Stimulated activated memory B cell treated with anti-CD40 and anti-IgM and Interleukin-4, amounts not matched to agents 10 μg/mL and 1 μg/mL and 100 μg/mL, for 72 hours (primary cell): ENCODE measurements around the gene MALAT1.

ENCODE experiments used
- ATAC-seq: fragments of 150-1000 bp; cut with Tn5 transposase; 2 replicates; pipeline ENCODE4 v1.10.0; 2021
- H3K27ac Mint-ChIP-seq: one replicate; pipeline ENCODE4 v1.8.0; 2022; ENCODE audit warnings: mild to moderate bottlenecking, mixed read lengths
- H3K27me3 Mint-ChIP-seq: one replicate; pipeline ENCODE4 v1.8.0; 2022; ENCODE audit warnings: mixed read lengths
- H3K36me3 Mint-ChIP-seq: one replicate; pipeline ENCODE4 v1.8.0; 2022; ENCODE audit warnings: mixed read lengths
- H3K4me1 Mint-ChIP-seq: one replicate; pipeline ENCODE4 v1.8.0; 2022; ENCODE audit warnings: mixed read lengths
- H3K4me3 Mint-ChIP-seq: one replicate; pipeline ENCODE4 v1.8.0; 2022; ENCODE audit warnings: mild to moderate bottlenecking, moderate library complexity, mixed read lengths
- H3K9me3 Mint-ChIP-seq: one replicate; pipeline ENCODE4 v1.8.0; 2022; ENCODE audit warnings: mixed read lengths

Gene MALAT1

DNA sequence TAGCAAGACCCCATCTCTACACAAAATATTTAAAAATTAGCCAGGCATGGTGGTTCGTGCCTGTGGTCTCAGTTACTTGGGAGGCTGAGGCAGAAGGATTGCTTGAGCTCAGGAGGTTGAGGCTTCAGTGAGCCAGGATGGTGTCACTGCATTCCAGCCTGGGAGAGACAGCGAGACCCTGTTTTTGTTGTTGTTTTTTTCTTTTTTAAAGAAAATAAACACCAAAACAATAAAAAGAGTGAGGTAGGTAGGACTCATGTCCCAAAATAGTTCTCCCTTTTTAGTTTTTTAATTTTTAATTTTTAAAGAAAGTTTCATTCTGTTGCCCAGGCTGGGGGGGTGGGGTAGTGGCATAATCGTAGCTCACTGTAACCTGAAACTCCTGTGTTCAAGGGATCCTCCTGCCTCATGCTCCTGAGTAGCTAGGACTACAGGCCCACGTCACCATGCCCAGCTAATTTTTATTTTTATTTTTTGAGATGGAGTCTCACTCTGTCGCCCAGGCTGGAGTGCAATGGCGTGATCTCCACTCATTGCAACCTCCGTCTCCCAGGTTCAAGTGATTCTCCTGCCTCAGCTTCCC lies 25.5 kb upstream of the MALAT1 start:
- H3K36me3 Mint-ChIP-seq: peaks cover 5% of the 10 kb centered on the region
- no peaks in the 10 kb centered on the region for H3K27me3 Mint-ChIP-seq
- H3K9me3 Mint-ChIP-seq: no peaks in the 10 kb centered on the region
- H3K27ac Mint-ChIP-seq: peak overlapping the region; percentile 92
- no peak for ATAC-seq
- H3K4me3 Mint-ChIP-seq: no peak overlapping the region
- H3K4me1 Mint-ChIP-seq: peaks cover 43% of the 10 kb centered on the region

DNA sequence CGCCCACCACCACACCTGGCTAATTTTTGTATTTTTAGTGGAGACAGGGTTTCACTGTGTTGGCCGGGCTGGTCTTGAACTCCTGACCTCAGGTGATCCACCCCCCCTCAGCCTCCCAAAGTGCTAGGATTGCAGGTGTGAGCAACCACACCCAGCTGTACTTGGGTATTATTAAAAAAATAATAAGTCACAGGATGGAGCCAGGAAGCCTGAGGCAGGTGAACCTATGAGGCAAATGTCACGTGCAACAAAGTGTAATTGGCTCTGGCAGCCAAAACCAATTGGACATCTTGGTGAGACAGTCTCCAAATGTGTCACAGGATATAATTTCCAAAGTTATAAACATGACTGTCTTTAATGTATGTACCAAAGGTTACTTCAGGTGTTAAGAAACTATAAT lies 24.0 kb upstream of the MALAT1 start:
- Mint-ChIP-seq H3K36me3 (peaks cover 5% of the 10 kb centered on the region), H3K4me3 (no peak overlapping the region), H3K9me3 (no peaks in the 10 kb centered on the region), H3K27ac (no peak overlapping the region), H3K27me3 (no peaks in the 10 kb centered on the region), H3K4me1 (peaks cover 41% of the 10 kb centered on the region)
- no peak for ATAC-seq

DNA sequence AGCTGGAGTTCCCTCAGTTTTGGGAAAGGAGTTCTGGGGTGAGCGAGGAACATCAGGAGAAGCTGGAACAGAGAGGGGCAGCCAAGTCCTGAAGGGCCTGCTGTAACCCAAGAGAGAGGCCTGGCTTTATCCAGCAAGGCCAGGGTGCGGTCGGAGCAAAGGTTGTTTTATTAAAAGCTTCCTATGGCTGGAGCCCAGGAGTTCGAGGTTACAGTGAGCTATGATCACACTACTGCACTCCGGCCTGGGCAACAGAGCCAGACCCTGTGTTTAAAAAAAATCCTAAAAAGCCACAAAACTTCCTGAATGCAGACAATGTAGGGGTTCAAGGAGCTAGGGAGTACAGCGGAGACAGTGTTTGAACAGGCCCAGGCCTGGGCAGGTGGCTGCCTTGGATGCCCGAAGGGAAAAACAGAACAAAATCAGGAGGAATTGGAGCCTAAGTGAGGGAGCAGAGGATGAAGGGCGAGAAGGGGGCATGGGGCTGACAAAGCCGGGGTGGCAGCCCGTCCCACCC lies 22.2 kb upstream of the MALAT1 start:
- H3K36me3 Mint-ChIP-seq: peaks cover 5% of the 10 kb centered on the region
- no peak for ATAC-seq
- no peaks in the 10 kb centered on the region for H3K9me3 Mint-ChIP-seq
- peak overlapping the region; percentile 96 for H3K4me3 Mint-ChIP-seq
- peaks cover 27% of the 10 kb centered on the region for H3K4me1 Mint-ChIP-seq
- H3K27ac Mint-ChIP-seq: peak overlapping the region; percentile 97
- no peaks in the 10 kb centered on the region for H3K27me3 Mint-ChIP-seq

DNA sequence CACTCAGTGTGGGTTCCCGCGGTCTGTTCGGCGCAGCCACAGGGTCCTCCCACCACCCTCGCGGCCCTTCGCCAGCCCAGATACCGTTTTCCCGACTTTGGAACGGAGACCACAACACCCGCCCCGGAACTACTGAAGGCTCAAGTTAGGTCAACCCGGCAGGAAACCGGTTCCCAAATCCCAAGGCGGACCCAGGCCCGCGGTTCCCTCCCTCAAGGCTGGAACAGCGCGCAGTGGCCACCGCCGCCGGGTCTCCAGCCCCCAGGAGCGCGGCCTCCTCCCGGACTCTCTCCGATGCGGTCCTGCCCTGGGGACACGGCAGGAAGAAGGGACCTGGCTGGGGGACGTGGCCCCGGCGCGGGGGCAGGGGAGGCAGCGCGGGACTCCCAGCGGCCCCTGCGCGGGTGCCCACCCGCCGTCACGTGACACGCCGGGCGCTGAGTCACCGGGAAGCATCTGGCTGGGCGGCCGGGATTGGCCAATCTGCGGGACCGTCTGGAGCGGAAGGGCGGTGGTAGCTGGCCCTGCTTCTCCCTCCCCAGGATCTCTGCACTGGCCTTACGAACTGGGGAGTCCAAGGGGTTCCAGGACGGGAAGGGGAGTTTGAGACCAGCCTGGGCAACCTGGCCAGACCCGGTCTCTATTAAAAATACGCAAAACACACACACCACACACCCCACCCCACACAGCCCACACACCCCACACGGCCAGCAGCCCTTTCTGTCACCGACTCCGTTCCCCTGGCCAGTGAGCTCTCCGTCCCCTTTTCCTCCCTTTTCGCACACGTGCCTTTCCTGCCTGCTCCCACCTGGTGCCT lies 21.5 kb upstream of the MALAT1 start:
- Mint-ChIP-seq H3K9me3 (no peaks in the 10 kb centered on the region), H3K36me3 (peaks cover 5% of the 10 kb centered on the region), H3K27ac (peak overlapping the region; percentile 97), H3K4me3 (peak overlapping the region; percentile 96), H3K4me1 (peaks cover 21% of the 10 kb centered on the region), H3K27me3 (no peaks in the 10 kb centered on the region)
- peak; percentile 94 for ATAC-seq

DNA sequence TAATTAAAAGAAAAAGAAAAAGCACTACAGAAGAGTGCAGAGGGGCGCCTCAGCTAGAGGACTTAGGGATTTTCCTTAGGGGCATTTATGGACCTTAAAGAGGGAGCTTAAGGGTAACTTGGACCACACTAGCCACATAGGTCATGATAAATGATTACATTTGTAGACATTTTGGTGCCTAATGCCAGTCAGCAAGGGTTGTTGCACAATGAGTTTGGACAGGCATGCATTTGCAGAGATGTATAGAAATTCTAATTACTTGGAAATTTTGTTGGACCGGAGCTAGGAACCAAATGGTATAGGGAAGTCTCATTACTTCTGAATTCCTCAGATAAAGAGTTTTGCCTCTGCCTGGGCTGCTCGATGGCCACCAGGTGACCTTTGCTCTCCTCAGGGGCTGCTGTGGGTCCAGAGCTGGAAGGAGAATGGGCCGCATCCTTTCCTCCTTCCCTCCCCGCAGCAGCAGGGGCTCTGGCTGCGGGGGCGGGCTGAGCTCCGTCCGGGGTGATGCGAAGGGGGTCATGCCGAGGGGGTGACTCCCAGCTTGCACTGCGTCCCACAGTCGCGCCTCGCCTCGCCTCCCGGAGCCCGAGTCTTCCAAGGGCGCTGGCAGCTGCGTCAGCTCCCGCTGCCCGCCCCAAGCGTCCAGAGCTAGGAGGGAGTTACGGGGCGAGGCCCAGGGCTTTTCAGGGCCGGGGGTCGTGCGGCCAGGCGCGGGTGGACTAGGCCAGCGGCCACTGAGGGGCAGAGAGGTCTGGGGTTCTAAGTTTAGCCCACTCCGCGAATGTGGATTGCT lies 20.3 kb upstream of the MALAT1 start:
- Mint-ChIP-seq H3K4me3 (no peak overlapping the region), H3K9me3 (no peaks in the 10 kb centered on the region), H3K27ac (peak overlapping the region; percentile 97), H3K36me3 (peaks cover 5% of the 10 kb centered on the region), H3K4me1 (peaks cover 21% of the 10 kb centered on the region), H3K27me3 (no peaks in the 10 kb centered on the region)
- ATAC-seq: no peak

DNA sequence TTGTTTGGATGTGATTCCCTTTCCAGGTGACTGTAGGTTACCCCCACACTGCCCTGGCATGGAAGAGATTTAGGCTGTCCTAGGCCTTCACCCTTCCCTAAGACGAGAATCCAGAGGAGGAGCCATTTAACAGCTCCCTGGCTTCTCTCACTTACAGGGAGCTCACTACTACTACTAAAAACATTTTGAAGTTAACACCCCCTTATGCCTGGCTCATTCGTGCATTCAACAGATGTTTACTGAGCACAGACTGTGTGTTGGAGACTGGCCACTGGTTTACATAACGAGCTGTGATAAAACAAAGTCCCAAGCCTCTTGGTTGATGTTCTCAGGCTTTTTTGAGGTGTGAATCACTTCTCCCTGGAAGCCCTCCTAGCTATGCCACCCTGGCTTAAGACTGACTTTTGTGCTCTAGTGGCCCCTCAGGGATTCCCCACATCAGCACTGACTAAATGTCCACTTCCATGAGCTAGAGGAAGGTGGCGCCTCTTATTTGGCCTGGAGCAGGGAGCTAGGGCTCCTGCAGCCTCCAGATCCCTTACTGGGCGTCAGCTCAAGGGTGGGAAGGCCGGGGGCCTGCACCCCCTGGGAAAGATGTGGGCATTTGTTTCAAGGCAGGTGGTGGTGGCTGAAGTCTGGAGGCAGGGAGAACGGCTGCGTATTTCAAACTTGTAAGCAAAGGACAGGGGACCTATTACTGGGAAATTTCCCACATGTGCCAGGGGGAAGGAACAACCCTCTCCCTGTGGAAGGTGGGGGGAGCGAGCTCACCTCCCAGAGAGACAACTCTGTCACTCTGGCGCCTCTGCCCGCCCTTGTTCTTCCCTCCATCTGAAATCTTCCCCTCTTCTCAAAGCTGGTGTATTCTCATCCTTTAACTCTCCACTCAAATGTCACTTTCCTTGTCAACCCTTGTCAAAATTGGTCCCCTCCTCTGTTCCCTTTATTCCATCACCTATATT lies 19.4 kb upstream of the MALAT1 start:
- H3K27ac Mint-ChIP-seq: peak overlapping the region; percentile 50
- no peak for ATAC-seq
- no peak overlapping the region for H3K4me3 Mint-ChIP-seq
- peaks cover 21% of the 10 kb centered on the region for H3K4me1 Mint-ChIP-seq
- H3K27me3 Mint-ChIP-seq: no peaks in the 10 kb centered on the region
- peaks cover 5% of the 10 kb centered on the region for H3K36me3 Mint-ChIP-seq
- H3K9me3 Mint-ChIP-seq: no peaks in the 10 kb centered on the region

DNA sequence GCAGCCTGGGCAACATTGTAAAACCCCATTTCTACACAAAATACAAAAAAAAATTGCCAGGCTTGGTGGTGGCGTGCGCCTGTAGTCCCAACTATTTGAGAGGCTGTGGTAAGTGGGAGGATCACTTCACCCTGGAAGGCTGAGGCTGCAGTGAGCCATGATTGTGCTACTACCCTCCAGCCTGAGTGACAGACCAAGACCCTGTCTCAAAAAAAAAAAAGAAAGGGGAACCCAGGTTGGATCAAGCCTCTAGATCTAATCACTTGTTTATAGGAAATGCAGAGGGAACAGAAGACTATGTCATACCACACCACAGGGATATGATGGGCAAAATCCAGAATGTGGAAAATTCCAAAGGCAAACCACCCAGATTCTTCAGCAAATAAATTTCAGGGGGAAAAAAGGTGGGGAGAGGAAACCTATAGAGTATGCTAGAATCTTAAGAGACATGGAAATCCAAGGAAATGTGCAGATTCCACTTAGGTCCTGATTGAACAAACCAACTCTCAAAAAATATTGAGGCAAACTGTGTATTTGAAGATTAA lies 16.5 kb upstream of the MALAT1 start:
- Mint-ChIP-seq H3K4me3 (no peak overlapping the region), H3K4me1 (peaks cover 19% of the 10 kb centered on the region), H3K36me3 (no peaks in the 10 kb centered on the region), H3K9me3 (no peaks in the 10 kb centered on the region), H3K27ac (no peak overlapping the region), H3K27me3 (no peaks in the 10 kb centered on the region)
- ATAC-seq: no peak

DNA sequence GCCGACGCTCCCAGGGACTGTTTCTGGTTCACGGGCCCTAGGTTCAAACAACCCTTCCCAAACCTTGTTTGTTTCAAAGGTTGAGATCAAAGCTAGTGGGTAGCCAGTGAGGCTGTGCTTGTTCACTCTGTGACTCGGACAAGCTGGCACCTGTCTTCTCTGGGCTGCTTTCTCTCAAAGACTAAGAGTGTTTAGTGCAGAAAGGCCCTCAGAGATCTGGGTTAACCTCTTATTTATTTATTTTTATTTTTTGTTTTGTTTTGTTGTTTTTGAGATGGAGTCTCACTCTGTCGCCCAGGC lies 13.0 kb upstream of the MALAT1 start:
- Mint-ChIP-seq H3K27ac (no peak overlapping the region), H3K9me3 (no peaks in the 10 kb centered on the region), H3K27me3 (no peaks in the 10 kb centered on the region), H3K4me3 (no peak overlapping the region), H3K36me3 (no peaks in the 10 kb centered on the region), H3K4me1 (peaks cover 36% of the 10 kb centered on the region)
- ATAC-seq: no peak

DNA sequence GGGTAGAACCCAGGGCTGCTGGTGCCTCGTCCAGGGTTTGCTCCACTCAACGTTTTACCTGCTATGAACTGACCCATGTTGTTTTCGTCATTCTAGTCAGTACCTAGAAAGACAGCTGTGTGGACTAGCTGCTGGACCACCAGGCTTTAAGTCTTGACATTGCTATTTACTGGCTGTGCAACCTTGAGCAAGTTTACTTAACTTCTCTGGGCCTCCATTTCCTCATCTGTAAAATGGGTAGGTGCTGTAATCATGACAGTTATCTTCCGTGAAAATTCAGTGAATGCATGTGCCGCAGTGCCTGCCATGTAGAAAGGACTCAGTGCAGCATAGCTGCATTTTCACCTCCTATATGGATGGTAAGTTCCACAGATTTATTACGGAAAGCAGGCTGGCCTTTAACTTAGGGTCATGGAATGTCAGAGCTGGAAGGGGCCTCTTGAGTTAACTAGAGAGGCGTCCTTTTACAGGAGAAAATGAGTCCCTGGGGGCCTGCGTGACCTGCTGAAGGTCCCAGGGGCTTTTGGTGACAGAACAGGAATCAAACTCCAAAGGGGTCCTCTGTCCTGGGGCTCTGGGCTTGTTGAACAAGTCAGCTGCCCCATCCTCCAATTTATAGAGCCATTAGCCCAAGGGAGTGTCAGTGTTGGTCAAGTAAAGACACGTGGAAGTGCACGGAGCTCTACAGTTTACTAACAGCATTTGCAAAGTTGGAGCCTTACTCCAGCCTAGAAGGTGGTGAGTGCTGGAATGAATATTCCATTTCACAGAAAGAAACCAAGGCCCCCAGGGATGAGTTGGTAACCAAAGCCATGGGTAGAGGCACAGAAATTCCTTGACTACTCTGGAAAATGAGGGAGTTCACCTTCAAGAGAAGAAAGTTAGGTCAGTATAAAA lies 12.0 kb upstream of the MALAT1 start:
- no peak for ATAC-seq
- H3K36me3 Mint-ChIP-seq: no peaks in the 10 kb centered on the region
- H3K27ac Mint-ChIP-seq: peak overlapping the region; percentile 80
- H3K9me3 Mint-ChIP-seq: no peaks in the 10 kb centered on the region
- peaks cover 45% of the 10 kb centered on the region for H3K4me1 Mint-ChIP-seq
- no peak overlapping the region for H3K4me3 Mint-ChIP-seq
- no peaks in the 10 kb centered on the region for H3K27me3 Mint-ChIP-seq

DNA sequence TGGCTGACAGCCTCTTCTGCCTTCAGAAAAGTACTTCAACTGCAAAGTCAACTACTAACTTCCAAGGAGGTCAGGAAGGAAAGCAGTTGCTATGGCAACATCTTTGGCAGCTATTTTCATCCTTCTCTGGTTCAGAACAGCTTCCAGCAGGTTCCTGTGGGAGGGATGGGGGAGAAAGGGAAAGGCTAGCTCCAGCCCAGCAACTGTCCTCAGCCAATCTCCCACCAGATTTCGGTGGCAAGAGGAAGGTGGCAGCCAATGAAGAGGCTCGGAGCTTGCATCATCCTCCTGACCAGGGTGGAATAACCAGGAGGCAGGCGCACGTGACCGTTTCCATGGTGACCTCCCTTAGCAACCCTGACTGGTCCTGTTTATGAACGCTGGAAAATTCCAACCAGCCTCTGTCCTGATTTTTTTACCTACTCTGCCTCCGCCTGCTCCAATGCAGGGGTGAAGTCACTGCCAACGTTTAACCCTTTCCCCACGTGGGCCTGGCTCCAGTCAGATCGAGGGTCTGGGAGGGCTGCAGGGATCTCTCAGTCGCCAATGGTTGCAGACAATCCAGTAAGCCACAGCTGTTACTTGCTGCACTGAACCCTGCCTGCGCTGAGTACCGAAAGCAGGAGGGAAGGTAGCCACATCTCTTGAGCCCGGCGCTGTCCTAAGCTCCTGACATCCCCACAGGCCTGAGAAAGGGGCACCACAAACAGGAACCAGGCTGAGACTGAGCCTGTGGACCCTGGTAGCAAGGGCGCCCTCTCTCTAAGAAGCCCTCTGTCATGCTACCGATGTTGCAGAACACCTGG lies 11.2 kb upstream of the MALAT1 start:
- Mint-ChIP-seq H3K36me3 (no peaks in the 10 kb centered on the region), H3K4me3 (peak overlapping the region; percentile 48), H3K27me3 (no peaks in the 10 kb centered on the region), H3K4me1 (peaks cover 54% of the 10 kb centered on the region), H3K27ac (peak overlapping the region; percentile 80), H3K9me3 (no peaks in the 10 kb centered on the region)
- peak; percentile 55 for ATAC-seq

DNA sequence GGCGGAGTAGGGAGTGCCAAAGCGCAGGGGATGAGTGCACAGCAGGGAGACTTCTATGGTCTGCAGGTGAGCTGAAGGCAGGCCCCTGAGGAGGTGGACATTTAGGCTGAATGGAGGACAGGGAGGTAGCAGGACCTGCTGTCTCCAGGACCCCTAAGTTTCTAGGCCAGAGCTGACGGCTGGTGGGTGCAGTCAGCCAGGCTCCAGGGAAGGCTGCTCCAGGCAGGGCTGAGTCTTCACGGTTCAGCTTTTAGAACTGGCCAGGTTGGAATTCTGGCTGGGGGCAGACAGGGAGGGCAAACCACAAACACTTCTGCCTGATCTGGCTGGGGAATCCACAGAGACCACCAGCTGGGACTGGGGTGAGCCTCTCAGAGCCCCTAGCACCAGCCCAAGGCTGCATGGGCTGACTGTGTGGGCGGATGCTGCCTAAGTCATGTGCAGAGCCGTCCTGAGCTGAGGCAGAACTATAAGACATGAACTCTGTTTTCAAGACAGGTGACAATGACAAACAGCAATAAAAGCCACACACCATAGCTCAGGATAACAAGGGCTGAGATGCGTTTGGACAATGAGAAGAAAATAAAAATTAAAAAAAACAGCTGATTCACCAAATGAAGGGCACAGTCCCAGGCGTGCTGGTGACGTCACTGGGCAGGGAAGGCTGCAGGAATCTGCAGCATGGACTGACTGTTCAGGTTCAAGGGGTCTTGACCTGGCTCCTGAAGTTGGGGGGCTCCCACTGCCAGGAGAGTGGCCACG lies 10.4 kb upstream of the MALAT1 start:
- Mint-ChIP-seq H3K27me3 (no peaks in the 10 kb centered on the region), H3K27ac (peak overlapping the region; percentile 80), H3K4me3 (peak overlapping the region; percentile 48), H3K4me1 (peaks cover 61% of the 10 kb centered on the region), H3K36me3 (no peaks in the 10 kb centered on the region), H3K9me3 (no peaks in the 10 kb centered on the region)
- no peak for ATAC-seq

DNA sequence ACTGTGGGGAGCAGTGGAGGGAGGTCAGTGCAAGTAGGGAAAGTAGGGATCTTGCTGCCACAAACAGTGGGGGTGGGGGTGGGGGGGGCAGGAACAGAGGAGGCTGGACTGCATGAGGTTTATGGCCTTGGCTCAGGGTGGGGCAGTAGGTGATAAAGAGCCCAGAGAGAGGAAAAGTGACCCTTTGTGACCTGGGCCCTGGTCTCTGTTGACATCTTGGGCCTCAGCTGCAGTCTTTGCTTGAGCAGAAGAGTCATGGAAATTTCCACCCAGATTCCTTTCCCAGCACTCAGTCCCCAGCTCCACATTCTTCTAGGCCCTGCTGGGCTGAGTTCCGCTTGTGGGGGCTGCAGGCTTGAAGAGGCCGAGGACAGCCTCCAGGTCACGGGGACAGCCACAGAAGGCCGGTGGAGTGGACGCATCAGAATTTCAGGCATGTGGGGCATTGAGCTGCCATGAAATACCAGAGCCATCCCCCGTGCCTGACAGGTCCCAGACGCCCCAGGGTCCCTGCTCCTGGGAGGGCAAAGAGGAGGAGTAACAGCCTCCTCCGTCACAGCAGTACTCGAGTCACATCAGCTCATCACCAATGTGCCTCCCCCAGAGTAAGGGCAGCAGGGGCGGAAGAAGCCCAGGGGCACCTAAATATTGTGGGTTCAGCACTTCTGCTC lies 9.7 kb upstream of the MALAT1 start:
- peaks cover 69% of the 10 kb centered on the region for H3K4me1 Mint-ChIP-seq
- H3K27ac Mint-ChIP-seq: peak overlapping the region; percentile 80
- no peak for ATAC-seq
- no peaks in the 10 kb centered on the region for H3K36me3 Mint-ChIP-seq
- H3K27me3 Mint-ChIP-seq: no peaks in the 10 kb centered on the region
- H3K4me3 Mint-ChIP-seq: no peak overlapping the region
- H3K9me3 Mint-ChIP-seq: no peaks in the 10 kb centered on the region
